Islet precursor cell (in vitro differentiated cells): Measurements from ENCODE around the gene ERGIC2.
"Not testable (repeated sequence)": the region's sequence is repeated elsewhere in the genome, so short reads cannot be mapped to it uniquely, and the experiment has no call there.

Experiments used
- DNase-seq: peaks from one replicate; pipeline ENCODE4 v3.0.0-alpha.2; 2018

The ERGIC2 gene, protein sequence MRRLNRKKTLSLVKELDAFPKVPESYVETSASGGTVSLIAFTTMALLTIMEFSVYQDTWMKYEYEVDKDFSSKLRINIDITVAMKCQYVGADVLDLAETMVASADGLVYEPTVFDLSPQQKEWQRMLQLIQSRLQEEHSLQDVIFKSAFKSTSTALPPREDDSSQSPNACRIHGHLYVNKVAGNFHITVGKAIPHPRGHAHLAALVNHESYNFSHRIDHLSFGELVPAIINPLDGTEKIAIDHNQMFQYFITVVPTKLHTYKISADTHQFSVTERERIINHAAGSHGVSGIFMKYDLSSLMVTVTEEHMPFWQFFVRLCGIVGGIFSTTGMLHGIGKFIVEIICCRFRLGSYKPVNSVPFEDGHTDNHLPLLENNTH

DNA sequence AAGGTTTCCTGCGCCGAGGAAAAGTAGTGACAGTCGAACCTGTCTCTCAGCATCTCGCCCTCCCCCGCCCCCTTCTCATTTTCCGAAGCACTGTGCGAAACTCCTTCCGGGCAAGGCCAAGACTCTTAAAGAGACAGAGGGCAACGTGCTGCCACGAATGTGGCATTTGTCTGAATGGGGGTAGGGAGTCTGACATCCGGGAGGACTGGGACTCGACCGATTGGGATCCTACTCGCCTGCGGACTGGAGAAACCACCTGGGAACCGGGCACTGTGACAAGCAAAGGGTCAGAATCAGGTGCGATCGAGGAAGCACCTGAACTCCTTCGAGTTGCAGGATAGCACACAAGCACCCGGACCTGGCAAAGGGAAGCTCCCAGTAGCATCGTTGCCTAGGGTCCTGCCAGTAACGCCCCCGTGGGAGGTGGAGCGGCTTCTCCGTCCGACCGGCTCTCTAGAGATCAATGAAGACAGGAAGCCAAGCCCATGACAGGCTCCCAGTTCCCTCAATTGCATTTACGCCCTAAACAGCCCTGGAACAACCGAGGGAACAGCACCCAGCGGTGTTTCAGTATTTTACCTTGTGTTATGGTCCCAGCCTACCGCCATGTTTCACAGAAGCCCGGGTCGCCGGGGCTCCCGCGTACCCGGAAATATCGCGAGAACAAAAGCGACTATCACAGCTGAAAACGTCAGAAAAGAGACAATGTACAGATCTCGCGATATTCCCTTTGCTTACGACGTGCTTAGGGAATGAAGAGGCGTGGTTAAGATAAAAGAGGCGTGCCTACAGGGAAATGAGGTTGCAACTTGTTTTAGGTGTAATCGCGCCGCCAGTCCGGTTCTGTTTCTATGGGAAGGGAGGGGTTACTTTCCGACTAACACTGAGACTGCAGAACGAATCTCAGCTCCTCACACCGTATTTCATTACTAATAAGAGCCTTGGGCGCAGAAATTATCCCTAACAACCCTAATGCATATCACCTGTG, at the start of gene ERGIC2:
Gene ERGIC2 (minus strand): TSS at position 637 of the 988 bp plus-strand sequence. CDS start 9,539 bp downstream, outside the sequence.
- DNase-seq = peak; percentile 98

DNA sequence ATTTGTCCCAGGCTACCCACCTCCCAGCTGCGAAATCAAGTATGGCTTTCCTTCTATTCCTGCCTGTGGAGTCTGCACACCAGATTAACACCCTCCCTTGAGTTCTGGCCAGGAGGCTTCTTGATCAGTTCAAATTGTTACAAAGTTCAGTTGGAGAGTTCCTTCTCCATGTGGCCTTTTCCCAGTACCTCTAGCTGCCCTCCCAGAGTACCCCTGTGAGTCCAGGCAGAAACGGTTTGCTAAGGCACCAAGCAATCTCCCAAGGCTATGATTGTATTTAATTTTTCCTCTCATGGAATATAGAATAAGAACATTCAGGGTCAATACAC, 49.7 kb upstream of the ERGIC2 start:
- no peak for DNase-seq

DNA sequence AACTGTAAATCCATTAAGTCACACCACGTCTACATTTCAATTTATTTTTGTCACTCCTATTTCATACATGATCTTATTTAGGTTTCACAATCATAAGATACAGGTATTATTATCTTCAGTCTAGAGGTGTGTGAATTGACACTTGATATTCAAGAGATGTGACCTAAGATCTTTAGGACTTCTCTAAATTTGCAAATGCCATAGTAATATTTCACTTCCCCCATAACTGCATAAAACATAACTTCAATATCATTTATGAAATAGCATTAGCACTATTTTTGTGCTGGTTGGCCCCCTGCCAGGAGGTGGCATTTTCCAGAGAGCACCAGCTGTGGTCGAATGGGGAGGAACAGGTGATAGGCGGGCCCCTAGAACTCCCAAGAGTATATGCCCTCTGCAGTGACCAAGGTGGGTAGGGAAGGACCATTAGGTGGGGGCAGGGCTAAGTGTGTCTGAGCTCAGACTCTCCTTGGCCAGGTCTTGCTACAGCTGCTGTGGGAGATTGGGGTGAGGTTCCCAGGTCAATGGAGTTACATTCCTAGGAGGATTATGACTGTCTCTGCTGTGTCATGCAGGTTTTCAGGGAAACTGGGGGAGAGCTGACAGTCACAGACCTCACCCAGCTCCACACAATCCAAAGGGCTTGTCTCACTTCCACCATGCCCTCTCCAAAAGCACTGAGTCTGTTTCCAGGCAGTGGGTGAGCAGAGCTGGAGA, 49.2 kb upstream of the ERGIC2 start:
- no peak for DNase-seq

DNA sequence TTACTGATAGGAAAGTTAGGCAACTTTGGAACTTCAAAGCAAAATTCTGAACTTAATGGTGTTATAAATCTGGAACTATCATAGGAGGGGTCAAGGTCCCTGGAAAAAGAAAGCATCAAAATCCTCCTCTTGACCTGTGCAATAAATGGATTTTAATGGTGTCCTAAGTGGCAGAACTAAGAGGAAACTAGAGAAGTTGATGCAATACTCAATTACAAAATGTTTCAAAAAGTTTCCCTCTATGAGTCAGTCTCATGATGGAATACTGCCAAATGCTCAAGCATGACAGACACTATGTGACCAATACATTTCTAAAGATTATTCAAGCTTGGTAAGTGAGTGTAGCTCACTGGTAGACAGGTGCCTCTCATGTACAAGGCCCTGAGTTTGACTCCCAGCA, 47.7 kb upstream of the ERGIC2 start:
- no peak for DNase-seq

DNA sequence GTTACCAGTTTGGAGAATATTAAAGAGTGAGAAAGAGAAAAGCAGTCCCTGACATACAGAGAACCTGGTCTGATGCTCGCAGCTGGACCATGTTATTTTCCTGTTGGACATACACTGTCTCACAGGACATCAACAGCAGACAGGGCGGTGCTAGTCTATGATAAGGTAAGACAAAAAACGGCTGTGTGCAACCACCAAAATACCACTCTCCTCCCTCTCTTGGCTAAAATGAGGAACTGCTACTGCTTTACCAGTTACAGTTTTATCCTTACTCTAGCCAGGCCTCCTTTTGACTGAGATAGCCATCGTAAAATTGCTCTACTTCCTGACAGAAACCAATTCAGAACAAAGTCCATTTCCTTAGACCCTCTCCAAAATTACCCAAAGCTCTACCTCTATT, 47.0 kb upstream of the ERGIC2 start:
- DNase-seq = peak; percentile 58

DNA sequence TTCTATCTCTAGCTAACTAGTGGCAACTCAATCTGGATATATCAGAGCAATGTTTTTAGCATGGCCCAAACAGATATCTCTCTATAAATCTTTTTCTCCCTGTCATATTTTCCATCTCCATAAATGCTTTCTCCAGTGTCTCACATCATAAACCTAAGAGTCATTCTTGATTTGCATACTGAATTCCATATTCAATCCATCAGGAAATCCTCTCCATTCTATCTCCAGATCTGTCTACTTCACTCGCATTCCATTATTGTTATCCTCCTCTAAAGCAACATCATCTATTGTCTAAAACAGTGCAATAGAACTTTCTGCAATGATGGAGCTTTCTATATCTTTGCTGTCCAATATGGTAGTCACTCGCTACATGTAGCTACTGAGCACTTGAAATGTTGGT, 45.5 kb upstream of the ERGIC2 start:
- DNase-seq = no peak

DNA sequence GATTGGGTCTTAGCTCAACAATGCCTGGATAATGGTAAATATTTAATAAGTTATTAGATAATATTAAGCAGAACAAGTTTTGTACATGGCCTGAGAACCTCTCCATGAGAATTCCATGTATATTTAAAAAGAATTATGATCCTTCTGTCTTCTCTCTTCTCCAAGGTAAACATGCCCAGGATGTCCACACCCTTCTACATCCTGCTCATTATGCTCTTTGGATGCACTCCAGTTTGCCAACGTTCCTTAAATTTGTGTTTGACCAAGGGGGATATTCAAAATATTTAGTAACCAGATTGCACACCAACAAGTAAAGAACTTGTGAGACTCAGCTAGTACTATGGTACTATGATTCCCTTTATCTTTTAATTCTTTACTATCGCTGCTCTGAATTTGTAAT, 44.8 kb upstream of the ERGIC2 start:
- no peak for DNase-seq

DNA sequence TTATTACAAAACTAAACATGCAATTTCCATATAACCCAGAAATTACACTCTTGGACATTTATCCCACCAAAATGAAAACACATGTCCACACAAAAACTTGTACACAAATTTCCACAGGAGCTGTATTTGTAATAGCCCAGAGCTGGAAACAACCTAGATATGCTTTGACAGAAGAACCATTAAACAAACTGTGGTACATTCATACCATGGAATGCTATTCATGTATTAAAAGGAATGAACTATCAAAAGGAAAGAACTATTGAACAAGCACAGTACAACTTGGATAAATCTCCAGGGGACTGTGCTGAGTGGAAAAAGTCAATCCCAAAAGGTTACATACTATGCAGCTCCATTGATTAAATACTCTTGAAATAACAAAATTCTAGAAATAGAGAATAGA, 35.8 kb upstream of the ERGIC2 start:
- no peak for DNase-seq

DNA sequence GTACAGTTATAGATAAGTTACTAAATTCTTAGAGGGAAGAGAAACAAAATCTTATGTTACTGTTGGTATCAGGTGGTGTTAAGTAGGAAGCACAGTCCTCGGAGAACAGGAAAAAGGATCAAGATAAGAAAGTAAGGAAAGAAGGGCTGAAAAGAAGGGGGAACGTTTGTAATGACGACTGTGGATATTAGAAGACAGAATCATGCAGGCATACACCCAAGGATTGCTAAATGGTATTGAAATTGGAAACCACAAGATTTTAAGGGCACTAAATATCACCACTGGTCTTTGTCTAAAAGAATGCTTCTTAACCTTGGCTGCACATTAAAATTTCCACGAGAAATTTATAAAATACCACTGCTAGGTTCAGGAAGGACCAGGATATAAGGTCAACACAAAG, 34.1 kb upstream of the ERGIC2 start:
- no peak for DNase-seq

DNA sequence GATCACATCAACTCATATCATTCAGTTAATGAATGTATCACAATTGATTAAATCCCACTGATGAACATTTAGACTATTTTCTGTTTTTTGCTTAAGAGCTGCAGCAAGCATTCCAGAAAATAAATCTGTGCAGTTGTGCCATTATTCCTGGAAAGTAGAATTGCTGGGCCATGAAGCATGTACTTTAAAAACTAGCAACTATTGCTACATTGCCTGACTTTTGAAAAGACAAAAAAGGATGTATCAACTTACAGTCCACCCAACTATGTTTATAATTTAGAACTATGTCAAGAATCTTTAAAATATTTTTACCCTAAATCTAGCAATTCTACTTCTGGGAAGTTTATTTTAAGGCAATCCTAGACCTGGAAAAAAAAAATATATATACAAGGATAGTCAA, 33.4 kb upstream of the ERGIC2 start:
- no peak for DNase-seq

DNA sequence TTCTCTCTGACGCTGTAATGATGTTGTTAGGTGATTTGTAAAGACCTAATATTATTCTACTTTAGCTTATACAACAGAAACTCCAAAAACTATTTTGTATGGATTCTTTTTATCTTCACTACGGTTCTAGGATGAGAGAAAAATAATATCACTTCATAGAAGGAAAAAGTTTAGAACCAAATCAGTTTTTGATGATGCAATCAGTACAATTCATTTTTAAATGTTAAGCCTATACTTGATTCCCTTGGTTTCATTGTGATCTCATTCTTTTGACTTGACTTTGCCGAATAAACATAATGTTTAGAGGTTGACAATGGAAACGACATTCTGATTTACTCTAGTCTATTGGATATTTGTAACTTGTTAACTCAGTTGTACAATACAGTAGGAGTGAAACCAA, 24.6 kb upstream of the ERGIC2 start:
- DNase-seq = no peak

DNA sequence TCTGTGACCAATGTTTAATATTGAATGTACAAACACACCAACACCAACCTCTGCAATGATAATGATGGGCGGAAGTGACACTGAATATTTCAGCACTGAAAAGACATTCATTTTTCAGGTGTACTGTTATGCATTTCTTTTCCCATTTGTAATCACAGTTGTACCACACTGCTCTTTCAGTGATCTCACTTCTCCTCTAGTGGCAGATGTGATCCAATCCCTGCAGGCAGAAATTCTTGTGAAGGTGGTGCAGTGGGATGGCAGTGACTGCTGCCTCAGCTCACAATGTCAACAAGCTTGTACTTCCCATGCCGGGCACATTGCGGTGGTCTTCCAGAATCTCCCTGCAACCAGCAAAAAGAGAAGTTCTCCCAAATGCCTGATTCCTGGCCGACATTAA, 23.0 kb upstream of the ERGIC2 start:
- no peak for DNase-seq

DNA sequence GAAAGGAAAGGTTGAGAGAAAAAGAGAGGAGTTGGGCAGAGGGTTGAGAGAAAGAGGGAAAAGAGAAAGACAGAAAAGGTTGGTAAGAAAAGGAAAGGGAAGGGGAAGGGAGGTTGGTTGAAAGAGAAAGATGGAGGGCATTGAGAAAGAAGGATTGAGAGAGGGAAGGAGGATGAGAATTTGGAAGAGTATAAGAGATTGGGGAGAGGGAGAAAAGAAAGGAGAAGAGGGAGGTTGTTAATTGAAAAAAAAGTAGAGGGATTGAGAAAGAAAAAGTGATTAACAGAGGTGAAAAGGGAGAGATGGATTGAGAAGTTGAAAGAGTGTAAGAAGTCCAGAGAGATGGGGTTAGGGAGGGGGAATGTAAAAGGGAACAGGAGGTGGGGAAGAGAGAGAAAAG, 21.5 kb upstream of the ERGIC2 start:
- DNase-seq = no peak

DNA sequence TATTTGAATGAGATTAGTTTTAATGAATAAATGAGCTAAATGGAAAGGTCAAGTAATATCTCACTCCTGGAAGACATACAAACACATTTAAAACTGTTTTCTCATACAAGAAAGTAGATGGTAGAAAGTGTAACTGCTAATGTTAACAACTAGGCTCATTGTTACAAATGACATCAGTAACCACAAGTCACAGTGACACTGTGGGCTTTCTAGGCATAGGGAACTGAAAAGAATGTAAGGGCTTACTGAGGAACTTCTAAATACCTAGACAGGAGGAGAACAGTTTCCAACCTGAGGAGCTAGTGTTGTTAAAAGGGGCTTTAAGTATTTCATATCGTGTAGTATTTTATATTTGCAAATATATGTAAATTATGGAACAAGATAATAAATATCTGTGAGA, 17.5 kb upstream of the ERGIC2 start:
- no peak for DNase-seq

DNA sequence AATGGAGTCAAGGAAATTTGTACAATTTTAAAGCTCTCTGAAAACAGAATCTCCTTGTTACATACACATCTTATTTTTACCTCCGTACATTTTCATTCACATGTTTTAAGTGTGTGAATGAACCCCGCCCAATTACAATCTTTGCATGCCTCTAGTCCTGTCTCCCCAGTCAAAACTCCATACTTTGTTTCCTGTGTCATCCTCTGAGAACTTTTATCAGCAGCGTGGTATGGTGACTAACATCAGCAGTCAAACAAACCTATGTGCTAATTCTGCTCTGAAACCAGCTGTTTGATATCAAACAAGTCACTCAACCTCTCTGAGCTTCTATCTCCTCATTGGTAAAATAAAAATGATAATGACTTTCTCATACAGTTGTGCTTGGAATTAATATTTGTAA, 15.8 kb upstream of the ERGIC2 start:
- DNase-seq = no peak

DNA sequence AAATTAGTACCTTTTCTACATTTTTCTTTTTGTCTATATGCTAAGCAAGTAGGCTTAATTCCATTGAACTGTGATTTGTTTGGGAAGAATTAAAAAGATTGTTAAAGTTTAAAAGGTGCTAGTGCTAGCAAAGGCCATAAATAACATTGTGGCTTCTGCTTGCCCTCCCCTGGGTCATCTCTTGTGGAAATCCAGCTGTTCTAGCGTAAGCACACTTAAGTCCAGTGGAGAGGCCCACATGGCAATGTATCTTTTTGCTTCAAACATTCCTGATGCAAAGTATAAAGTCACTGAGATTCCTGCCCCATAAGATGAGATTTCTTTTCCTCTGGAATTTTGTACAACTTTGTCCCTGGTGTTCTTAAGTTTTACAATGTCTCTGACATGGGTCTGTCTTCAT, 14.4 kb upstream of the ERGIC2 start:
- DNase-seq = no peak

DNA sequence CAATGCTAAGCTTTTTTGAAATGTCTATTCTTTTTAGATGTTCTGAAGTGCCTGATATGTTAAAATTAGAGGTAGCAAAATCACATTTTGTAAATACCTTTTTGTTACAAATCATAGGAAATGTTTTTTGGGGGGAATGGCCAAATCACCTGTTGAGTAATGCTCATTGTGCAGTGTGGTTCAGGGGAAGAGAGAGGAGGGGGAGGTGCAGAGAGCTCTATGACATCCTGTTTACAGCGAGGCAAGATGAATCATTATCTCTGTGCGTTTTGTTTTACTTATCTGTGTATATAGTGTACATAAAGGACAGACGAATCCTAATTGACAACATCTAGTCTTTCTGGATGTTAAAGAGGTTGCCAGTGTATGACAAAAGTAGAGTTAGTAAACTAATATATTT, 9.4 kb upstream of the ERGIC2 start:
- DNase-seq = not testable (repeated sequence)

DNA sequence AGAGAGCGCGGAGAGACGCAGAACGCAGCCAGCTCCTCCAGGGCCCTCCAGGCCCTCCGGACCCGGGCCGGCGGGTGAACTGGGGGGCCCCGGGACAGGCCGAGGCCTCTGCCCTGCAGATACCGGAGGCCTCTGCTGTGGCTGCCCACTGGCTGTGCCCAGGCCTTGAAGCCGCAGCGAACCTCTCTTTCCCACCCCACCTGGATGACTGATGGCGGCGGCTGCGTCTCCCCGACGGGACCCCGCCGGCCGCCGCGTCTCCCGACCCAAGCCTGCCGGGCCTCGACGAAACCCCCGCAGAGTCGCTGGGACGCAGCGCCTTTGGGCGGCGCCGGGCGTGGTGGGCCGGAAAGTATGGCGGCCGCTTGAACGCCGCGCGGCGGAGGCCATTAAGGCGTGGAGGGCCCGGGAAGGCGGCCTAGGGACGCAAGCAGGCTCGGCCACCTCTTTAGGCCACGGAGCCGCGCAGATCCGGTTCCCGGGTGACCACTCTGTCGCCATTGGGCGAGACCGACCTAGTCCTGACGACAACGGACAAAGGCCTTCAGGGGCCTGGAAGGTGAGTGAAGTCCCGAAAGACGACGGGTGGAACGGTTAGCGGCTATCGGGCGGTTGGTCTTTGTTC, 8.4 kb upstream of the ERGIC2 start:
- DNase-seq = no peak

DNA sequence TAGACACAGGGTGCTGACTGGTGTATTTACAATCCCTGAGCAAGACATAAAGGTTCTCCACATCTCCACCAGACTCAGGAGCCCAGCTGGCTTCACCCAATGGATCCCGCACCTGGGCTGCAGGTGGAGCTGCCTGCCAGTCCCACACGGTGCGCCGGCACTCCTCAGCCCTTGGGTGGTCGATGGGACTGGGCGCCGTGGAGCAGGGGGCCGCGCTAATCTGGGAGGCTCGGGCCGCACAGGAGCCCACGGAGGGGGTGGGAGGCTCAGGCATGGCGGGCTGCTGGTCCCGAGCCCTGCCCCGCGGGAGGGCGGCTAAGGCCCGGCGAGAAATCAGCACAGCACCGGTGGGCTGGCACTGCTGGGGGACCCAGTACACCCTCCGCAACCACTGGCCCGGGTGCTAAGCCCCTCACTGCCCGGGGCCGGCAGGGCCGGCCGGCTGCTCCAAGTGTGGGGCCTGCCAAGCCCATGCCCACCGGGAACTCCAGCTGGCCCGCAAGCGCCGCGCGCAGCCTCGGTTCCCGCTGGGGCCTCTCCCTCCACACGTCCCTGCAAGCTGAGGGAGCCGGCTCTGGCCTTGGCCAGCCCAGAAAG, 5.2 kb upstream of the ERGIC2 start:
- not testable (repeated sequence) for DNase-seq

DNA sequence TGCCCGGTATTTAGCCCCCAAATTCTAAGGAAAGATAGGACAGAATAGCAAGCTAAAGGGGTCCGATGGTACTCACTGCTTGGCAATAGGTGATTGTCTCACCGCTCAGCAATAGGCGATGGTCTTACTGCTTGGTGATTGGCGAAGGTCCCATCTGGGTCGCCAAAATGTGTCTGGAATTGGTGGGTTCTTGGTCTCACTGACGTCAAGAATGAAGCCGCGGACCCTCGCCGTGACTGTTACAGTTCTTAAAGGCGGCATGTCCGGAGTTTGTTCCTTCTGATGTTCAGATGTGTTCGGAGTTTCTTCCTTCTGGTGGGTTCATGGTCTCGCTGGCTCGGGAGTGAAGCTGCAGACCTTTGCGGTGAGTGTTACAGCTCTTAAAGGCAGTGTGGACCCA, 4.2 kb upstream of the ERGIC2 start:
- not testable (repeated sequence) for DNase-seq

DNA sequence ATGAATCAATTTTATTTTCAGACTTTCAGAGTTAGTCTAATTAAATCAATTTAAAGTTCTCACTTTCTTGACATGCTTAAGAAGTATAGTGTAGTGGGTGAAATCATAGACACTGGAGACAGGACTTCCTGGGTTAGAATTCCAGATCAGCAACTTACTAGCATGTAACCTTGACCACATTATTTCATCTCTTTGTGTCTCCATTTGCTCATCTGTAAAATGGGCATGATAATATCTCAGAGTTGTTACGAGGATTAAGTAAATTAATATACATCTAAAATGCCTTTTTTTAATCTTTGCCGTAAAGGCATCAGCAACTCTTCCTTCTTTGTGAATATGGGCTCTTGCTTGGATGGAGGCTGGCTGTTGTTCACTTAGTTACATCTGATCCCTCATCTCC, 1.3 kb upstream of the ERGIC2 start:
- no peak for DNase-seq

DNA sequence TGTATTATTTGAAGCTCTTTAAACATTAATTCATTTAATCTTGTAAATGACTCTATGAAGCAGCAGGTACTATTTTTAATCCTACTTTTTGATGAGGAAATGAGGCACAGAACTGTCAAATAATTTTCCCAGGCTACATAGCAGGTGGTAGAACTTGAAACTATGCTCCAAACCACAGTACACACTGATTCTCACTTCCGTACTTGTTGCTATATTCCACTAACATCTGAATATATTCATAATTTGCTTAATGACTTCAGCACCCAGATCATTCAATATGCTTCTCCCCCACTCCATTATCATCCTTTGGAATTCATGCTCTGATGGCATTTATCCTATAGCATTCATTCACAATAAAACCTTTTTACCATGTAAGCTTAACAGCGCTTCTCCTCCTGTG, 4.9 kb downstream of the ERGIC2 start:
- DNase-seq = no peak

DNA sequence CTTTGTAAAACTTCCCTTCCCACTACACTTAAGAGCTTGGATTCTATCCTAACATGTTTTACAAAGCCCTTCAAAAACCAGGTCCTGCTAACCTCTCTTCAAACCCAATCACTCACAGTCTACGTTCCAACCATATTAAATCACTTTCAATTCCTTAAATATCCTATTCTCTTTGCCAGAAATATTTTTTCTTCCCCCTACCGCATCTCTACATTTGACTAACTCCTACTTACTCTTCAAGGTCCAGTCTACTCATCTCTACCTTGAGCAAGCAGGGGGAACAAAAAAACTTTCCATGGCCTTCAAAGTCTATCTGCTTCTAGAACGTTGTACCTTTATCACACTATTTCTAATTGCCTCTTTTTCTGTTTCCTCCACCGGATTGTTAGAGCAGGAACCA, 6.1 kb downstream of the ERGIC2 start:
- DNase-seq = no peak
